Measurements from ENCODE around the gene HOXB5.

GRCh38 chr17:48621410-48622392 lies 28.1 kb upstream of the HOXB5 start:
- TF ChIP-seq CTCF (IDR thresholded peaks at IDR 0.05) (no peak), EP300 (IDR thresholded peaks at IDR 0.05) (no peak)

Measured in ovary (tissue), 3 donors.